B cell (primary cell): ENCODE results near the gene RRBP1. TPM values are rescaled to one million over a fixed set of nuclear protein-coding genes. Genes with fewer than 3 reads are reported as not detected.

Source experiments
- ATAC-seq: fragments of 200-7000 bp; cut with Tn5 transposase; one replicate; pipeline ENCODE4 v1.10.0; 2021; ENCODE audit warnings: low read depth, mild to moderate bottlenecking, moderate number of reproducible peaks, moderate library complexity
- CTCF ChIA-PET: fragments of 350-600 bp; sonication (Branson Sonifier 250); formaldehyde crosslinking; loops from one replicate; lab custom pipeline; 2021; ENCODE audit warnings: antibody characterized with exemption, inconsistent platforms; lab: Charles Lee
- POLR2A ChIA-PET: fragments of 350-600 bp; sonication (Branson Sonifier 250); formaldehyde crosslinking; loops from one replicate; lab custom pipeline; 2021; ENCODE audit warnings: antibody characterized with exemption; lab: Charles Lee
- DNase-seq: peaks from one replicate; pipeline ENCODE4 v3.0.0; 2013
- H2AFZ ChIP-seq: 2 replicates; pipeline ENCODE4 v1.6.1; 2012; ENCODE audit warnings: mild to moderate bottlenecking, low read depth, low read length; ENCODE audit not compliant: insufficient read depth, poor library complexity, severe bottlenecking
- H3K27ac ChIP-seq, 2 donors: 1 replicate in 1 of 2; 2 replicates in 1 of 2; pipeline ENCODE4 v1.5.1; 2012 to 2013; ENCODE audit warnings: low read length in 2 of 2, mild to moderate bottlenecking in 2 of 2, moderate library complexity in 1 of 2
- H3K27me3 ChIP-seq, 4 experiments: fragments of 200-600 bp in 1 of 4; sonication (generic) in 1 of 4; replicated peaks in 1 of 4; 1 replicate in 2 of 4; 2 replicates in 2 of 4; pipeline versions ENCODE4 v1.6.1 to v1.7.0; 2013 to 2016; ENCODE audit warnings: low read length in 3 of 4, mild to moderate bottlenecking in 2 of 4, mixed read lengths in 1 of 4, moderate library complexity in 1 of 4; ENCODE audit not compliant: insufficient read depth in 4 of 4, control insufficient read depth in 3 of 4; ENCODE audit errors: control extremely low read depth in 1 of 4
- H3K36me3 ChIP-seq, 2 experiments: replicated peaks in 1 of 2; 1 replicate in 1 of 2; 2 replicates in 1 of 2; pipeline versions ENCODE4 v1.6.1 to v1.7.1; 2013; ENCODE audit warnings: low read length in 1 of 2; ENCODE audit not compliant: insufficient read depth in 2 of 2, control insufficient read depth in 1 of 2; ENCODE audit errors: control extremely low read depth in 1 of 2, extremely low read depth in 1 of 2
- H3K4me1 ChIP-seq, 2 donors: fragments of 200-600 bp in 1 of 2; sonication (generic) in 1 of 2; 1 replicate in 1 of 2; 2 replicates in 1 of 2; pipeline versions ENCODE4 v1.5.1 to v1.6.1; 2013 to 2017; ENCODE audit warnings: low read length in 2 of 2; ENCODE audit not compliant: control insufficient read depth in 2 of 2, insufficient read depth in 2 of 2
- H3K4me2 ChIP-seq: replicated peaks from 2 replicates; pipeline ENCODE3; 2012; ENCODE audit warnings: mild to moderate bottlenecking, low read depth, low read length; ENCODE audit not compliant: poor library complexity, severe bottlenecking
- H3K4me3 ChIP-seq, 5 experiments: fragments of 200-600 bp in 1 of 5; sonication (generic) in 1 of 5; 1 replicate in 3 of 5; 2 replicates in 2 of 5; pipeline versions ENCODE4 v1.5.1 to v1.7.0; 2011 to 2016; ENCODE audit warnings: low read length in 4 of 5, mild to moderate bottlenecking in 4 of 5, low read depth in 2 of 5, control low read depth in 1 of 5, moderate library complexity in 1 of 5; ENCODE audit not compliant: insufficient read depth in 1 of 5; ENCODE audit errors: control extremely low read depth in 1 of 5, extremely low read depth in 1 of 5
- H3K79me2 ChIP-seq: fragments of 200-600 bp; sonication (generic); one replicate; pipeline ENCODE4 v1.6.0; 2016; ENCODE audit warnings: low read length; ENCODE audit not compliant: control insufficient read depth, insufficient read depth
- H3K9ac ChIP-seq: fragments of 200-600 bp; sonication (generic); 2 replicates; pipeline ENCODE4 v1.6.1; 2017; ENCODE audit warnings: mild to moderate bottlenecking, low read length, moderate library complexity
- H3K9me3 ChIP-seq, 3 donors: one replicate each; pipeline versions ENCODE4 v1.6.1 to v1.7.1; 2013; ENCODE audit warnings: low read length in 2 of 3; ENCODE audit not compliant: control insufficient read depth in 2 of 3, insufficient read depth in 1 of 3; ENCODE audit errors: control extremely low read depth in 1 of 3
- H4K20me1 ChIP-seq: 2 replicates; pipeline ENCODE4 v1.6.0; 2012; ENCODE audit warnings: mild to moderate bottlenecking, low read length; ENCODE audit not compliant: insufficient read depth, control insufficient read depth, poor library complexity, severe bottlenecking
- H3K27ac Mint-ChIP-seq: one replicate; pipeline ENCODE4 v1.8.0; 2021; ENCODE audit warnings: mixed read lengths
- H3K27me3 Mint-ChIP-seq: one replicate; pipeline ENCODE4 v1.8.0; 2021; ENCODE audit warnings: mixed read lengths
- H3K4me1 Mint-ChIP-seq: one replicate; pipeline ENCODE4 v1.8.0; 2021; ENCODE audit warnings: mixed read lengths
- H3K4me3 Mint-ChIP-seq: one replicate; pipeline ENCODE4 v1.8.0; 2021; ENCODE audit warnings: mixed read lengths
- H3K9me3 Mint-ChIP-seq: one replicate; pipeline ENCODE4 v1.8.0; 2022; ENCODE audit warnings: mixed read lengths; ENCODE audit not compliant: insufficient read depth
- CTCF ChIP-seq: fragments of 200-600 bp; IDR thresholded peaks from one replicate; pipeline ENCODE4 v1.8.0; 2022; ENCODE audit warnings: antibody characterized with exemption, mild to moderate bottlenecking
- EZH2 ChIP-seq: IDR thresholded peaks from 2 replicates; pipeline ENCODE4 v1.6.1; 2012; ENCODE audit warnings: borderline replicate concordance, low read depth, mild to moderate bottlenecking, moderate library complexity, low read length; ENCODE audit not compliant: insufficient read depth, poor library complexity, severe bottlenecking
- WGBS: methylation state at CpG from one replicate; pipeline ENCODE4 v1.1.5; 2013; ENCODE audit warnings: missing lambda C conversion rate; ENCODE audit not compliant: insufficient coverage; 5-methylcytosine and 5-hydroxymethylcytosine counted together
- intact Hi-C: fragments of 100-400 bp; cut with micrococcal nuclease; formaldehyde crosslinking; loops from one replicate; pipeline ENCODE4 v1.10.0; 2022
- polyA plus RNA-seq: library from polyadenylated mRNA; depleted of rRNA; stranded (reverse); fragments of >200 nt; gene quantifications from 2 replicates; pipeline ENCODE4 v1.2.3, GENCODE V29; 2012
- total RNA-seq, 2 donors: library from RNA; stranded (reverse); fragments of 120-200 nt in 1 of 2; gene quantifications; 1 replicate in 1 of 2; 2 replicates in 1 of 2; pipeline versions ENCODE4 v1.2.3 to v1.2.4, GENCODE V29; 2013 to 2022

Gene RRBP1
- total and polyA plus RNA-seq, 2 donors (not counting 1 experiment from before 2014, with no cell fraction given) = 10.9 to 27.5 TPM

- Histone ChIP-seq H3K9ac (no peak overlapping the region), H3K27ac (peak overlapping the region in 1 of 2 donors; percentile 23), H3K4me1 (peaks cover 11 to 24% of the 10 kb centered on the region in 2 donors), H3K36me3 (peaks cover 0 to 5% of the 10 kb centered on the region in 2 experiments), H3K4me3 (no peak overlapping the region), H3K27me3 (no peaks in the 10 kb centered on the region), H3K79me2 (no peaks in the 10 kb centered on the region), H3K9me3 (no peaks in the 10 kb centered on the region), H3K4me2 (peak overlapping the region; percentile 35), H4K20me1 (no peaks in the 10 kb centered on the region), H2AFZ (no peak overlapping the region)
- WGBS = 71% methylated on average over 31 of the region's 32 CpGs
- ChIA-PET POLR2A (no interaction called here), CTCF (interaction anchor here (0.6 to 1.2 kb wide), 3 partner anchors 33 to 78 kb away, joined by 4 read pairs; no protein-coding TSS in a partner anchor)
- ATAC-seq (no peak), DNase-seq (no peak)
- no peak for TF ChIP-seq CTCF
- no peak for TF ChIP-seq EZH2
- Mint-ChIP-seq H3K9me3 (no peaks in the 10 kb centered on the region), H3K4me3 (no peak overlapping the region), H3K4me1 (peaks cover 12% of the 10 kb centered on the region), H3K27me3 (no peaks in the 10 kb centered on the region), H3K27ac (no peak overlapping the region)
- intact Hi-C loops = no loop called here
Observed at GRCh38 chr20:17614812-17615644, 67.0 kb downstream of the RRBP1 start.
